GM23338 (cell line): ENCODE data around the gene MTHFD1.

Experiments
- EZH2 ChIP-seq: fragments of 200-600 bp; sonication (generic); IDR thresholded peaks from one replicate; pipeline ENCODE4 v1.8.0; 2017; ENCODE audit warnings: antibody characterized with exemption, mild to moderate bottlenecking, low read depth; ENCODE audit not compliant: unreplicated experiment
- EZH2phosphoT487 ChIP-seq: fragments of 200-600 bp; sonication (generic); IDR thresholded peaks from one replicate; pipeline ENCODE4 v1.8.1; 2018; ENCODE audit warnings: antibody characterized with exemption; ENCODE audit not compliant: unreplicated experiment
- JUNB ChIP-seq: IDR thresholded peaks from one replicate; pipeline ENCODE4 v1.6.1; 2016; ENCODE audit warnings: antibody characterized with exemption; ENCODE audit not compliant: unreplicated experiment
- TF ChIP-seq, protein P1 (sequence below), 2 experiments: fragments of 200-600 bp in 1 of 2; sonication (generic) in 1 of 2; conservative IDR thresholded peaks; 2 replicates each; pipeline versions ENCODE4 v1.5.1 to v1.6.1; 2016 to 2017; ENCODE audit warnings: antibody characterized with exemption in 2 of 2, low read depth in 2 of 2, mild to moderate bottlenecking in 2 of 2, moderate library complexity in 1 of 2

DNA sequence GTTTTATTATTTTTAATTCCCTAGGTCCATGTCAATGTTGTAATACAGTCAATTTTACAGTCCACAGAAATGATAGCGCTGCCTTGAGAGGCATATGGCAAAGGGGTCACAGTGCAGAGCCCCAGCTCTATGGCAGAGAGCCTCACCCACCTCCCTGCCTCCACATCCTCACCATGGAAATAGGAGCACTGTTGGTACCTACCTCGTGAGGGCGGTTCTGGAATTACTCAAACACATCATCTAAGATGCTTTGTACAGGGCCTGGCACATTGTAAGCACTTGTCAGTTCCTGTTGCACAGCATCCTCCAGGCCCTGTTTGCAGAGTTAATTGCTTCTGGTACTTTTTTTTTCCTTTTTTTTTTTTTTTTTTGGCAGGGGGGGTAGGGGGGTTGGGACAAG, 73.1 kb downstream of the MTHFD1 start:
- TF ChIP-seq, protein P1, sequence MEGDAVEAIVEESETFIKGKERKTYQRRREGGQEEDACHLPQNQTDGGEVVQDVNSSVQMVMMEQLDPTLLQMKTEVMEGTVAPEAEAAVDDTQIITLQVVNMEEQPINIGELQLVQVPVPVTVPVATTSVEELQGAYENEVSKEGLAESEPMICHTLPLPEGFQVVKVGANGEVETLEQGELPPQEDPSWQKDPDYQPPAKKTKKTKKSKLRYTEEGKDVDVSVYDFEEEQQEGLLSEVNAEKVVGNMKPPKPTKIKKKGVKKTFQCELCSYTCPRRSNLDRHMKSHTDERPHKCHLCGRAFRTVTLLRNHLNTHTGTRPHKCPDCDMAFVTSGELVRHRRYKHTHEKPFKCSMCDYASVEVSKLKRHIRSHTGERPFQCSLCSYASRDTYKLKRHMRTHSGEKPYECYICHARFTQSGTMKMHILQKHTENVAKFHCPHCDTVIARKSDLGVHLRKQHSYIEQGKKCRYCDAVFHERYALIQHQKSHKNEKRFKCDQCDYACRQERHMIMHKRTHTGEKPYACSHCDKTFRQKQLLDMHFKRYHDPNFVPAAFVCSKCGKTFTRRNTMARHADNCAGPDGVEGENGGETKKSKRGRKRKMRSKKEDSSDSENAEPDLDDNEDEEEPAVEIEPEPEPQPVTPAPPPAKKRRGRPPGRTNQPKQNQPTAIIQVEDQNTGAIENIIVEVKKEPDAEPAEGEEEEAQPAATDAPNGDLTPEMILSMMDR (conservative IDR thresholded peaks at IDR 0.05; ENCODE audit: low read depth in 2 of 2) = no peak
- TF ChIP-seq EZH2 (no peak), JUNB (no peak), EZH2phosphoT487 (no peak)
